ENCODE measurements around the gene NLK. TPM values are rescaled to one million over a fixed set of nuclear protein-coding genes. Genes with fewer than 3 reads are reported as not detected.

Gene NLK
- total RNA-seq, 1 donor from 2014 or later, result 26.0 TPM

DNA sequence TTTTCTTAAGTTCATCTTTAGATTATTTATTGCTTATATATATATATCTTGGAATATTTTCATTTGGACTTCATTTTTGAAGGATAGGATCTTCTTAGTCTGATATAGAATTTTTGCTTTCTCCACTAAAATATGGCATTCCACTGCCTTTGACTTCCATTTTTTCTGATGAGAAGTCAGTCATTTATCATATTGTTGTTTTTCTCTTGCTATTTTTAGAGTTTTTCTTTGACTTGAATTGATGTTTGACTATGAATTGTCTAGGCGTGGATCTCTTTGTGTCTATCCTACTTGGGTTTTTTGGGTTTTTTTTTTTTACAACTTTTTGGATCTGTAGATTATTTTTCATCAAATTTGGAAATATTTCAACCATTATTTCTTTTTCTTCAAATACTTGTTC, 67.7 kb downstream of the NLK start:
- no peak for TF ChIP-seq CTCF (conservative IDR thresholded peaks at IDR 0.05)
- DNase-seq (ENCODE audit: low read depth, low spot score), result no peak
- Mint-ChIP-seq H3K4me1 (peaks cover 13% of the 10 kb centered on the region), H3K4me3 (no peak overlapping the region), H3K27me3 (ENCODE audit: low read depth) (no peaks in the 10 kb centered on the region), H3K36me3 (ENCODE audit: low read depth) (peaks cover 10% of the 10 kb centered on the region), H3K9me3 (peaks cover 9% of the 10 kb centered on the region), H3K27ac (ENCODE audit: unreplicated experiment) (no peak overlapping the region)

- H3K27ac Mint-ChIP-seq (ENCODE audit: unreplicated experiment), result no peak overlapping the region
- H3K4me1 Mint-ChIP-seq, result peaks cover 18% of the 10 kb centered on the region
- TF ChIP-seq CTCF (conservative IDR thresholded peaks at IDR 0.05), result no peak
- no peak overlapping the region for H3K4me3 Mint-ChIP-seq
- peaks cover 9% of the 10 kb centered on the region for H3K9me3 Mint-ChIP-seq
- DNase-seq (ENCODE audit: low read depth, low spot score), result no peak
- peaks cover 10% of the 10 kb centered on the region for H3K36me3 Mint-ChIP-seq (ENCODE audit: low read depth)
- H3K27me3 Mint-ChIP-seq (ENCODE audit: low read depth), result no peaks in the 10 kb centered on the region
These were observed 69.7 kb downstream of the NLK start for GRCh38 chr17:28112181-28112580.

DNA sequence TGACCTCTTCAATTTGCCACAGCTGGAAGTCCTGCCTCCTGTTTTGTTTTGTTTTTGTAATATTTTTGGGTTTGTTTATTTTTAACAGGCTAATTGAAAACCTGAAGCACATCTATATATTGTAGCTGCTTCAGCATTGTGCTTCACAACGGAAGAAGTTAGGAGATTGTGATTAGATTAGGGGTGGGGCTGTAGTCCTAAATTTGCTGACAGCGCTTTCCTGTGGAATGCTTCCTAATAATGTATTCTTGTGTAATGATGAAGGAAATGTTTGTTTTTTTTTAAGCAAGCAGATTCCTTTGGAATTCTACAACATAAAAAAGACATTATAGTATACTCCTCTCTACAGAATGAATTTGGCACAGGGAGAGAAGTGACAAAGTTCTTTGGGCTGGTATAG, 70.1 kb downstream of the NLK start:
- Mint-ChIP-seq H3K36me3 (ENCODE audit: low read depth) (peaks cover 10% of the 10 kb centered on the region), H3K4me1 (peaks cover 18% of the 10 kb centered on the region), H3K4me3 (no peak overlapping the region), H3K27me3 (ENCODE audit: low read depth) (no peaks in the 10 kb centered on the region), H3K9me3 (peaks cover 9% of the 10 kb centered on the region), H3K27ac (ENCODE audit: unreplicated experiment) (no peak overlapping the region)
- DNase-seq (ENCODE audit: low read depth, low spot score), result no peak
- TF ChIP-seq CTCF (conservative IDR thresholded peaks at IDR 0.05), result no peak

DNA sequence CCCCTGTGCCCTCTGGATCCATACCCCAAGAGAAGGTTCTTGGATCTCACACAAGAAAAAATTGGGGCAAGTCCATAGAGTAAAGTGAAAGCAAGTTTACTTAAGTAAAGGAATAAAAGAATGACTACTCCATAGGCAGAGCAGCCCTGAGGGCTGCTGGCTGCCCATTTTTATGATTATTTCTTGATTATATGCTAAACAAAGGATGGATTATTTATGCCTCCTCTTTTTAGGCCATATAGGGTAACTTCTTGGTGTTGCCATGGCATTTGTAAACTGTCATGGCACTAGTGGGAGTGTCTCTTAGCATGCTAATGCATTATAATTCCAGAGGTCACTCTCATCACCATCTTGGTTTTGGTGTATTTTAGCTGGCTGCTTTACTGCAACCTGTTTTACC, 70.8 kb downstream of the NLK start:
- Mint-ChIP-seq H3K4me3 (no peak overlapping the region), H3K27me3 (ENCODE audit: low read depth) (no peaks in the 10 kb centered on the region), H3K4me1 (peaks cover 18% of the 10 kb centered on the region), H3K27ac (ENCODE audit: unreplicated experiment) (no peak overlapping the region), H3K9me3 (peaks cover 9% of the 10 kb centered on the region), H3K36me3 (ENCODE audit: low read depth) (peaks cover 10% of the 10 kb centered on the region)
- no peak for TF ChIP-seq CTCF (conservative IDR thresholded peaks at IDR 0.05)
- no peak for DNase-seq (ENCODE audit: low read depth, low spot score)

DNA sequence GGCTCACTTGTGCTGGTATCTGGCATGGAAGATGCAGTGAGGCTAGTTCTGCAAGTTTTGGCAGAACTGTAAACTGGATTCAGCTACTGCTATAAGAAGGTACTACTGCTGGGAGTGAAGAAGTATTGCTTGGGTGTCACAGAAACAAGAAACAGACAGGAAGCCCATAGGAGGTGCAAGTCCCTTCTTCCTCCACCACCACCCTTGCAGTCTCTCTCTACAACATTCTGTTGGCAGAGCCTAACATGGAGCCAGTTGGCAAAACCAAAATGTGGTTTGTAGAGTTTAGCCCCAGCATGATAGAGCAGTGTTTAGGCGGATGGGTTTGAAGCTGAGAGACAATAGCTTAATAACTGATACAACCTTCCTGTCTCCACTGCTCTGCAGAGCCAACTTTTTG, 72.6 kb downstream of the NLK start:
- peaks cover 5% of the 10 kb centered on the region for H3K9me3 Mint-ChIP-seq
- no peak overlapping the region for H3K27ac Mint-ChIP-seq (ENCODE audit: unreplicated experiment)
- no peaks in the 10 kb centered on the region for H3K27me3 Mint-ChIP-seq (ENCODE audit: low read depth)
- TF ChIP-seq CTCF (conservative IDR thresholded peaks at IDR 0.05), result no peak
- H3K4me3 Mint-ChIP-seq, result no peak overlapping the region
- DNase-seq (ENCODE audit: low read depth, low spot score), result no peak
- peaks cover 5% of the 10 kb centered on the region for H3K36me3 Mint-ChIP-seq (ENCODE audit: low read depth)
- H3K4me1 Mint-ChIP-seq, result peaks cover 28% of the 10 kb centered on the region

- peaks cover 5% of the 10 kb centered on the region for H3K36me3 Mint-ChIP-seq (ENCODE audit: low read depth)
- TF ChIP-seq CTCF (conservative IDR thresholded peaks at IDR 0.05), result no peak
- H3K4me1 Mint-ChIP-seq, result peaks cover 19% of the 10 kb centered on the region
- H3K4me3 Mint-ChIP-seq, result no peak overlapping the region
- no peaks in the 10 kb centered on the region for H3K9me3 Mint-ChIP-seq
- no peak for DNase-seq (ENCODE audit: low read depth, low spot score)
- H3K27ac Mint-ChIP-seq (ENCODE audit: unreplicated experiment), result no peak overlapping the region
- H3K27me3 Mint-ChIP-seq (ENCODE audit: low read depth), result no peaks in the 10 kb centered on the region
These were observed 74.8 kb downstream of the NLK start for GRCh38 chr17:28117304-28117703.

Data from neural crest cell (in vitro differentiated cells).